GM10266 (cell line): Measurements from ENCODE around the gene NKX6-2.
"Not testable (repeated sequence)": the region's sequence is repeated elsewhere in the genome, so short reads cannot be mapped to it uniquely, and the experiment has no call there.

Experiments used
- DNase-seq: peaks from one replicate; pipeline ENCODE4 v3.0.0; 2012; ENCODE audit errors: extremely low spot score
- CTCF ChIP-seq: IDR thresholded peaks from 2 replicates; pipeline ENCODE4 v1.5.1; 2012; ENCODE audit warnings: mild to moderate bottlenecking, low read depth; ENCODE audit not compliant: control insufficient read depth, insufficient read depth; ENCODE audit errors: missing control alignments

The NKX6-2 gene

DNA sequence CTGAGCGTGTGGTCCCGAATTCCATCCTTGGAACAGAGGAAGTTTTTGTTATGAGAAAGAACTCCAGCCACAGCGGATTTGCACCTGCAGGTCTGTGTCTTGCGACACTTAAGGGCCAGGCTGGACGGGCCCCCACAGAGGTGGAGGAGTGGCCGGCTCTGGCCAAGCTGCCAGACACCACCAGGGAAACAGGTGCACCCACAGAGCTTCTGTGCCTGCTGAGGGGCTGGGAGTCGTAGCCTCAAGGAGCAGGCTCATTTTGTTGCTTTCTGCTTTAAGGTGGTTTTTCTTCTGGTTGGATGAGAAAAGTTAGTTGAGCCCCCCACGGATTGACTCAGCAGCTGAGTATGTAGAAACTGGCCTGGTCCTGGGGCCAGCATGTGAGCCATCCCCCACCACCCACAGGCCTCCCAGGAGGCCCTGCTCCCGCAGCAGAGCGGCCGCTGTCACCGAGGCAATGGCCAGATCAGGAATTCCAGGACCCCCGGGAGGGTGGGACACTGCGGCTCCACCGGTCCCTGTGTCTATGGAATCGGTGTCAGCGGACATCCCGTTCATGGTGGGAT lies 41.9 kb downstream of the NKX6-2 start:
- no peak for DNase-seq
- TF ChIP-seq CTCF: no peak

DNA sequence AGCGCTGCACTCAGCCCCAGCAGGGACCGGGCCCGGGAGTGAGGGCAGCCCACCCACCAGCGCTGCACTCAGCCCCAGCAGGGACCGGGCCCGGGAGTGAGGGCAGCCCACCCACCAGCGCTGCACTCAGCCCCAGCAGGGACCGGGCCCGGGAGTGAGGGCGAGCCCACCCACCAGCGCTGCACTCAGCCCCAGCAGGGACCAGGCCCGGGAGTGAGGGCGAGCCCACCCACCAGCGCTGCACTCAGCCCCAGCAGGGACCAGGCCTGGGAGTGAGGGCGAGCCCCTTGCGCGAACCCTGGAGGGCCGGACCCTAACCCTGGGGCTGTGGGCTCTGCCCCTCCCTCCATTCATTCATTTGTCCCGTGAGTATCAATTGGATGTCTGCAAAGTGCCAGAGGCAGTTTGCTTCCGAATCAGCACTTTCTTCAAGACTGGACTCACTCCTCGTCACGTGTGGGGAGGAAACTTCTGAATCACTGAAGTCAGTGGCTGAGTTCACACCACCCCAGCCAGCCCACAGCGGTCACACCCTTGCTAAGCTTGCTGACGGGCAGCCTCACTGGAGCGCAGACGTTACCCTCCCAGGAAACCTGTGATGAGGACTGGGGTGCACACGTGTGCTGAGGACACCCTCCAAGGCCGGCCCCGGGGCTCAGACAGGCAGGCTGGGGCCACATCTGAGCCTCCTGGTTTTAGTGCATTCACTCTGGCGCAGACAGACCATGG lies 42.6 kb downstream of the NKX6-2 start:
- not testable (repeated sequence) for DNase-seq

DNA sequence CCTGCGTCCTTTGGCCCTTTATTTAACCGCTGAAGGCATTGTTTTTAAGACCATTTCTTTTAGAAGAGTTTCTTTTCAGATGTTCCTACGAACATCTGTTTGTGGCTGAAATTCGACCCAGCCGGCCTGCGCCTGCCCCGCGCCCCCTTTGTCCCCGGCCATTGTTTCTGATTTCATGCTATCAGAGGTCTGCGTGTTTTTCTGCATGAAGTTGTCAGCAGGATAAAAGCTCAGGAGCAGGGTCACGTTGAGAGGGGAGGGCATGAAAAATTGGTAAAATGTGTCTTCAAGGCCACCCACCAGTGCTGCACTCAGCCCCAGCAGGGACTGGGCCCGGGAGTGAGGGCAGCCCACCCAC lies 43.1 kb downstream of the NKX6-2 start:
- TF ChIP-seq CTCF: no peak
- DNase-seq: no peak

GRCh38 chr10:132742167-132742836 lies 43.6 kb downstream of the NKX6-2 start:
- no peak for DNase-seq
- no peak for TF ChIP-seq CTCF

DNA sequence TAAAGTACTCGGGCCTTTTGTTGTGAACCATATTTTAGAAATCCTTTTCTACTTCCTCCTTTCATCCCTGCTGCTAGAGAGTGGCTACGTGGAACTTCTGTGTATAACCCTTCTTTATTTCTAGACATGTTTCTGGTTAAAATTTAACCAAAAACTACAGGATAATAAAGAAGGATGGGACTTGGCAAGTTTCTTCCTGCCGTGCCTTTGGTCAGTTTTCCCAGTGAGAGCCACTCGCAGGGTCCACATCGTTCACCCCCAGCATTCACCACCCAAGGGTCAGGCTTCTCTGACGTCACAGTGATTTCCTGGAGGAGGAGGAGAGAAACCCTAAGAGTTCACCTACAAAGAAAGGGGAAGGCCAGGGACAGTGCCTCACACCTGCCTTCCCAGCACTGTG lies 45.4 kb downstream of the NKX6-2 start:
- TF ChIP-seq CTCF: no peak

DNA sequence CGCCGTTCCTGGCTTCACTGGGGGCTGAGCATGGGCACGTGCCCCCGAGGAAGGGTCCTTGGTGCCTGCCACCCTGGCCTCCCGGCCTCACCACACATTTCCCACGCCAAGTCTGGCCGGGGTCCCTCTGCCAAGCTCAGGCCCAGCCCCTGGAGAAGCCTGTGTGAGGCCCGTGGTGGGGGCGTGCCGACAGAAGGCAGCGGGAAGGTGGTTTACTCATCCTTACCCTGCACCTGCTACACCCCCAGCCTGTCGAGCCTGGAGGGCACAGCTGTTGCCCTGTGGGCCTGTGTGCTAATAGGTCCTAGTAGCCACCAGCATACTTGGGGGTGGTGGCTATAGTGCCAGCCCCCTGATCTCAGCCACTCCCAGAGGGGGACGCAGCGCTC lies 46.7 kb downstream of the NKX6-2 start:
- TF ChIP-seq CTCF: no peak
- DNase-seq: no peak

More for the DNA sequence above, 45.4 kb downstream of the NKX6-2 start:
- no peak for DNase-seq

- DNase-seq: no peak
- no peak for TF ChIP-seq CTCF
Observed at GRCh38 chr10:132738454-132739224, 47.3 kb downstream of the NKX6-2 start.
